NCI-H1105 (cell line): ENCODE data around the gene ARL13A.
"Not testable (repeated sequence)": the region's sequence is repeated elsewhere in the genome, so short reads cannot be mapped to it uniquely, and the experiment has no call there.

Experiments
- DNase-seq: peaks from one replicate; lab custom pipeline; 2025; lab: John Stamatoyannopoulos, UW

Gene ARL13A

GRCh38 chrX:100990139-100990538 lies 20.6 kb downstream of the ARL13A start:
- DNase-seq: no peak

GRCh38 chrX:100994352-100995281 lies 25.1 kb downstream of the ARL13A start:
- DNase-seq: no peak

- DNase-seq: no peak
Measured at GRCh38 chrX:100995469-100995868, 26.0 kb downstream of the ARL13A start.

GRCh38 chrX:100999451-100999850 lies 29.9 kb downstream of the ARL13A start:
- DNase-seq: no peak

- DNase-seq: no peak
Measured at GRCh38 chrX:101009090-101009489, 39.6 kb downstream of the ARL13A start.

- not testable (repeated sequence) for DNase-seq
Measured at GRCh38 chrX:101012031-101012430, 42.5 kb downstream of the ARL13A start.

- DNase-seq: no peak
Measured at GRCh38 chrX:101022020-101022419, 52.5 kb downstream of the ARL13A start.

GRCh38 chrX:101025126-101025525 lies 55.6 kb downstream of the ARL13A start:
- no peak for DNase-seq

GRCh38 chrX:101028562-101028961 lies 59.1 kb downstream of the ARL13A start:
- no peak for DNase-seq

GRCh38 chrX:101029665-101030064 lies 60.2 kb downstream of the ARL13A start:
- DNase-seq: no peak

GRCh38 chrX:101037231-101037630 lies 67.7 kb downstream of the ARL13A start:
- DNase-seq: no peak

GRCh38 chrX:101040197-101040596 lies 70.7 kb downstream of the ARL13A start:
- DNase-seq: no peak
